ENCODE data around the gene SLC27A6.

DNA sequence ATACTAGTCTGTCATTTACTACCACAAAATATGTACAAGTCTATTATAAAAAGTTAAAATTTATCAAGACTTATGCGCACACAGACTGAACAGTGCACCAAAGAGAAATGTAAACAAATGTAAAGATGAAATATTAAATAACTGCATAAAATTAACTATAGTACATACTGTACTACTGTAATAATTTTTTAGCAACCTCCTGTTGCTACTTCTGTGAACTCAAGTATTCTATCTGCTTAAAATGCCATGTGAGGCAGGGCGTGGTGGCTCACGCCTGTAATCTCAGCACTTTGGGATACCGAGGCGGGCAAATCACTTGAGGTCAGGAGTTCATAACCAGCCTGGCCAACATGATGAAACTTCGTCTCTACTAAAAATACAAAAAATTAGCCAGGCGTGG lies 115.5 kb downstream of the SLC27A6 start:
- TF ChIP-seq, protein P1, sequence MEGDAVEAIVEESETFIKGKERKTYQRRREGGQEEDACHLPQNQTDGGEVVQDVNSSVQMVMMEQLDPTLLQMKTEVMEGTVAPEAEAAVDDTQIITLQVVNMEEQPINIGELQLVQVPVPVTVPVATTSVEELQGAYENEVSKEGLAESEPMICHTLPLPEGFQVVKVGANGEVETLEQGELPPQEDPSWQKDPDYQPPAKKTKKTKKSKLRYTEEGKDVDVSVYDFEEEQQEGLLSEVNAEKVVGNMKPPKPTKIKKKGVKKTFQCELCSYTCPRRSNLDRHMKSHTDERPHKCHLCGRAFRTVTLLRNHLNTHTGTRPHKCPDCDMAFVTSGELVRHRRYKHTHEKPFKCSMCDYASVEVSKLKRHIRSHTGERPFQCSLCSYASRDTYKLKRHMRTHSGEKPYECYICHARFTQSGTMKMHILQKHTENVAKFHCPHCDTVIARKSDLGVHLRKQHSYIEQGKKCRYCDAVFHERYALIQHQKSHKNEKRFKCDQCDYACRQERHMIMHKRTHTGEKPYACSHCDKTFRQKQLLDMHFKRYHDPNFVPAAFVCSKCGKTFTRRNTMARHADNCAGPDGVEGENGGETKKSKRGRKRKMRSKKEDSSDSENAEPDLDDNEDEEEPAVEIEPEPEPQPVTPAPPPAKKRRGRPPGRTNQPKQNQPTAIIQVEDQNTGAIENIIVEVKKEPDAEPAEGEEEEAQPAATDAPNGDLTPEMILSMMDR (conservative IDR thresholded peaks at IDR 0.05; ENCODE audit: low read depth in 2 of 2), result no peak
- TF ChIP-seq CREB1 (CRISPR knock-in tag; IDR thresholded peaks at IDR 0.05; ENCODE audit: low read depth), result no peak
- TF ChIP-seq STAT1 (IDR thresholded peaks at IDR 0.05; ENCODE audit: unreplicated experiment), result no peak
- no peak for TF ChIP-seq EZH2 (IDR thresholded peaks at IDR 0.05; ENCODE audit: low read depth, unreplicated experiment)
- TF ChIP-seq ZNF114 (CRISPR knock-in tag; IDR thresholded peaks at IDR 0.05), result no peak
- no peak for TF ChIP-seq POLR2AphosphoS5 (IDR thresholded peaks at IDR 0.05; ENCODE audit: low read depth)

All from GM23338 (cell line).